Endothelial cell of umbilical vein (primary cell): Measurements from ENCODE around the gene NPM1. TPM values are rescaled to one million over a fixed set of nuclear protein-coding genes. Genes with fewer than 3 reads are reported as not detected.

Experiments used
- BruUV-seq: library from RNA; stranded (reverse); fragments of 400-500 nt; replicated peaks from 2 replicates; lab custom pipeline; 2021; lab: Mats Ljungman, UMichigan
- CTCF ChIA-PET: fragments of 300-600, 350-600 bp; sonication (Branson Sonifier 250); formaldehyde crosslinking; loops from one replicate; lab custom pipeline; 2021; ENCODE audit warnings: antibody characterized with exemption, inconsistent platforms; lab: Charles Lee
- POLR2A ChIA-PET: fragments of 300-600, 350-600 bp; sonication (Branson Sonifier 250); formaldehyde crosslinking; loops from one replicate; lab custom pipeline; 2021; ENCODE audit warnings: antibody characterized with exemption, inconsistent platforms; lab: Charles Lee
- DNase-seq: peaks from one replicate; pipeline ENCODE4 v3.0.0-alpha.2; 2011; ENCODE audit warnings: low read depth, low spot score
- FAIRE-seq: peaks from 2 replicates; lab custom pipeline; 2011; peaks lifted over from hg19 to GRCh38; lab: Jason Lieb, UNC
- H2AFZ ChIP-seq: 2 replicates; pipeline ENCODE4 v1.6.0; 2012; ENCODE audit warnings: low read depth, low read length, control low read depth, inconsistent platforms
- H3K27ac ChIP-seq: 2 replicates; pipeline ENCODE4 v1.5.1; 2011; ENCODE audit warnings: low read depth, mild to moderate bottlenecking, control low read depth, low read length, moderate library complexity; ENCODE audit not compliant: insufficient read depth
- H3K27me3 ChIP-seq, 2 experiments: 2 replicates each; pipeline versions ENCODE4 v1.6.0 to v1.6.1; 2011; ENCODE audit warnings: low read length in 2 of 2, mixed read lengths in 1 of 2; ENCODE audit not compliant: control insufficient read depth in 2 of 2, insufficient read depth in 2 of 2
- H3K36me3 ChIP-seq, 2 experiments: 2 replicates in 1 of 2; 3 replicates in 1 of 2; pipeline ENCODE4 v1.5.1; 2011; ENCODE audit warnings: low read length in 2 of 2, mild to moderate bottlenecking in 1 of 2, moderate library complexity in 1 of 2; ENCODE audit not compliant: control insufficient read depth in 2 of 2, insufficient read depth in 2 of 2; ENCODE audit errors: extremely low read depth in 1 of 2
- H3K4me1 ChIP-seq: 3 replicates; pipeline ENCODE4 v1.5.1; 2011; ENCODE audit warnings: mild to moderate bottlenecking, low read length; ENCODE audit not compliant: control insufficient read depth, insufficient read depth; ENCODE audit errors: extremely low read depth
- H3K4me2 ChIP-seq: 2 replicates; pipeline ENCODE4 v1.6.1; 2011; ENCODE audit warnings: low read length, control low read depth, mixed read lengths; ENCODE audit not compliant: insufficient read depth
- H3K4me3 ChIP-seq, 3 experiments: fragments of 200-600 bp in 1 of 3; sonication (generic), shearing (Covaris generic) in 1 of 3; replicated peaks in 1 of 3; 2 replicates each; pipeline ENCODE4 v1.5.1; 2011 to 2016; ENCODE audit warnings: control low read depth in 3 of 3, low read length in 3 of 3, mild to moderate bottlenecking in 2 of 3, inconsistent platforms in 1 of 3, low read depth in 1 of 3, moderate library complexity in 1 of 3; ENCODE audit not compliant: insufficient read depth in 1 of 3
- H3K79me2 ChIP-seq: 2 replicates; pipeline ENCODE4 v1.6.0; 2012; ENCODE audit warnings: low read length, inconsistent platforms; ENCODE audit not compliant: control insufficient read depth, insufficient read depth
- H3K9ac ChIP-seq: replicated peaks from 2 replicates; pipeline ENCODE3; 2011; ENCODE audit warnings: low read length, control low read depth; ENCODE audit not compliant: insufficient read depth; ENCODE audit errors: extremely low read depth
- H3K9me1 ChIP-seq: replicated peaks from 3 replicates; pipeline ENCODE4 v1.6.0; 2011; ENCODE audit warnings: mild to moderate bottlenecking, low read length; ENCODE audit not compliant: control insufficient read depth, insufficient read depth; ENCODE audit errors: extremely low read depth
- H3K9me3 ChIP-seq: replicated peaks from 2 replicates; pipeline ENCODE4 v1.5.1; 2012; ENCODE audit warnings: low read length, inconsistent platforms; ENCODE audit not compliant: control insufficient read depth, insufficient read depth
- H4K20me1 ChIP-seq: replicated peaks from 2 replicates; pipeline ENCODE3; 2011; ENCODE audit warnings: mild to moderate bottlenecking, low read length; ENCODE audit not compliant: control insufficient read depth, insufficient read depth; ENCODE audit errors: extremely low read depth
- EZH2 ChIP-seq: IDR thresholded peaks from 2 replicates; pipeline ENCODE4 v1.6.1; 2012; ENCODE audit warnings: borderline replicate concordance, low read depth, mild to moderate bottlenecking, moderate library complexity, low read length, inconsistent platforms; ENCODE audit not compliant: severe bottlenecking
- FOS ChIP-seq: IDR thresholded peaks from 2 replicates; pipeline ENCODE4 v1.6.1; 2011; ENCODE audit warnings: mild to moderate bottlenecking, low read length, moderate library complexity, borderline replicate concordance; ENCODE audit not compliant: insufficient read depth
- GATA2 ChIP-seq: IDR thresholded peaks from 2 replicates; pipeline ENCODE4 v1.7.0; 2011; ENCODE audit warnings: low read depth, mild to moderate bottlenecking, moderate library complexity, mixed read lengths, low read length; ENCODE audit not compliant: insufficient read length, insufficient read depth
- JUN ChIP-seq: IDR thresholded peaks from 2 replicates; pipeline ENCODE4 v1.6.1; 2011; ENCODE audit warnings: borderline replicate concordance, low read depth; ENCODE audit not compliant: insufficient read length, insufficient read depth
- MYC ChIP-seq: IDR thresholded peaks from one replicate; pipeline ENCODE4 v1.6.1; 2011; ENCODE audit warnings: mild to moderate bottlenecking, low read depth, low read length
- POLR2A ChIP-seq: IDR thresholded peaks from 2 replicates; pipeline ENCODE4 v1.6.1; 2012; ENCODE audit warnings: low read depth, mild to moderate bottlenecking, control low read depth, low read length
- POLR2AphosphoS5 ChIP-seq: IDR thresholded peaks from 2 replicates; pipeline ENCODE4 v1.6.1; 2012; ENCODE audit warnings: low read depth, mild to moderate bottlenecking, control low read depth, low read length, moderate library complexity; ENCODE audit not compliant: insufficient read depth
- dilution Hi-C: fragments of 300-500 bp; cut with MboI; formaldehyde crosslinking; loops from one replicate; pipeline ENCODE4 v1.15.0; 2019; ENCODE audit warnings: low sequenced_read_pairs; ENCODE audit not compliant: extremely low pct_ligation_motif_present
- intact Hi-C: fragments of 100-400 bp; cut with micrococcal nuclease; formaldehyde crosslinking; loops from one replicate; pipeline ENCODE4 v1.10.0; 2022
- polyA plus RNA-seq, 4 experiments: library from polyadenylated mRNA; depleted of rRNA in 3 of 4; stranded (reverse) in 3 of 4; unstranded in 1 of 4; fragments of >200 nt; gene quantifications; 2 replicates each; pipeline versions ENCODE4 v1.2.1 to v1.2.3, GENCODE V29; 2011 to 2012; ENCODE audit warnings: missing spikeins in 1 of 4
- total RNA-seq: library from RNA; stranded (reverse); gene quantifications from 2 replicates; pipeline ENCODE4 v1.2.3, GENCODE V29; 2021
- TF ChIP-seq, protein P1 (sequence below): IDR thresholded peaks from 2 replicates; pipeline ENCODE4 v1.6.1; 2011; ENCODE audit not compliant: insufficient read depth, insufficient read length
- TF ChIP-seq, protein P2 (sequence below), 2 donors: IDR thresholded peaks; 1 replicate in 1 of 2; 2 replicates in 1 of 2; pipeline ENCODE4 v1.5.1; 2011; ENCODE audit warnings: low read length in 2 of 2, mild to moderate bottlenecking in 2 of 2, moderate library complexity in 2 of 2, control low read depth in 1 of 2, inconsistent platforms in 1 of 2, low read depth in 1 of 2; ENCODE audit not compliant: insufficient read depth in 1 of 2; ENCODE audit errors: extremely low read depth in 1 of 2

Gene NPM1
- total and polyA plus RNA-seq, 2 donors (not counting 3 experiments of a cell fraction or from before 2014, with no cell fraction given), result 618 to 1,695 TPM

DNA sequence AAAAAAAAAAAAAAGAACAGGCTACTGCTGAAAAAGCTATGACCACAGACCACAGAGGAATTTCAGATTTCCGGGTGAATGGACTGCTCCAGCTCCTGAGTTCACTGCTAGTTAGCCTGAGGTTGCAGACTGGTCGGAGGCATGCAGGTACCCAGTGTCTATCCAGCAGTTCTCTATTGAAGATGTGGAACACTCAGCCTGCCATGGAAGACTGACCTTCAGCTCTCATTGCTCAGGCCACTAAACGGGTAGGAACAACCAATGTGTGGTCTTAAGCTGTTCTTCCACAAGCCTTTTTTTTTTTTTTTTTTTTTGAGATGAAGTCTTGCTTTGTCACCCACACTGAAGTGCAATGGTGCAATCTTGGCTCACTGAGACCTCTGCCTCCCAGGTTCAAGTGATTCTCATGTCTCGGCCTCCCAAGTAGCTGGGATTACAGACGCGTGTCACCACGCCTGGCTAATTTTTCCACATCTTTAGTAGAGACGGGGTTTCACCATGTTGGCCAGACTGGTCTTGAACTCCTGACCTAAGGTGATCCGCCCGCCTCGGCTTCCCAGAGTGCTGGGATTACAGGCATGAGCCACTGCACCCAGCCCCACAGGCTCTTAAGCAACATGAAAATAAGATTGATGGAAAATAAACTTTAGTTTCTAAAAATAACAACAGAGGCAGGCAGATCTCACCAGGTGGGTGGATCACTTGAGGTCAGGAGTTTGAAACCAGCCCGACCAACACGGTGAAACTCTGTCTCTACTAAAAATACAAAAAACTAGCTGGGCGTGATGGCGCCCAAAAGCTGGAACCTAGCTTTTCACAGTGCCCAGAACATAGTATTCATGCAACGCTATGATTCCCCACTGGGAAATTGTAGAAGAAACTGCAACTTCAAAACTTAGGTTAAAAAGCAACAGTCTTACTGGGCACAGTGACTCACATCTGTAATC, 20.0 kb upstream of the NPM1 start:
- H3K36me3 ChIP-seq, result no peaks in the 10 kb centered on the region
- POLR2A ChIA-PET, result no interaction called here
- no TSS peak for BruUV-seq
- H3K79me2 ChIP-seq, result no peaks in the 10 kb centered on the region
- no peaks in the 10 kb centered on the region for H3K9me1 ChIP-seq
- H3K9ac ChIP-seq, result no peak overlapping the region
- H3K27ac ChIP-seq, result no peak overlapping the region
- H3K27me3 ChIP-seq, result peaks cover 0 to 1% of the 10 kb centered on the region in 2 experiments
- dilution Hi-C loops (no loop called here), intact Hi-C loops (no loop called here)
- no peaks in the 10 kb centered on the region for H4K20me1 ChIP-seq
- DNase-seq (no peak), FAIRE-seq (no peak)
- no peaks in the 10 kb centered on the region for H3K9me3 ChIP-seq
- no peak overlapping the region for H2AFZ ChIP-seq
- no peak for TF ChIP-seq MYC
- TF ChIP-seq POLR2A, result no peak
- TF ChIP-seq EZH2, result no peak
- no peaks in the 10 kb centered on the region for H3K4me1 ChIP-seq
- CTCF ChIA-PET, result interaction anchor here (0.7 to 1.1 kb wide), 3 partner anchors 11 to 578 kb away, joined by 3 to 5 read pairs (median 3); no protein-coding TSS in a partner anchor
- no peak overlapping the region for H3K4me2 ChIP-seq
- no peak overlapping the region for H3K4me3 ChIP-seq

DNA sequence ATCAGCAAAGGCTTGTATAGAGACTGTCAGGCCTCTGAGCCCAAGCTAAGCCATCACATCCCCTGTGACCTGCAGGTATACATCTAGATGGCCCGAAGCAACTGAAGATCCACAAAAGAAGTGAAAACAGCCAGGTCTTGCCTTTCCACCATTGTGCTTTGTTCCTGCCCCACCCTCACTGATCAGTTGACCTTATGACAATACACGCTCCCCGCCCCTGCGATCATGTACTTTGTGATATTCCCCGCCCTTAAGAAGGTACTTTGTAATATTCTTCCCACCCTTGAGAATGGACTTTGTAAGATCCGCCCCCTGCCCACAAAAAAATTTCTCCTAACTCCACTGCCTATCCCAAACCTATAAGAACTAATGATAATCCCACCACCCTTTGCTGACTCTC, 18.6 kb upstream of the NPM1 start:
- CTCF ChIA-PET, result interaction anchor here (0.6 kb wide), 1 partner anchor 25 kb away, joined by 3 read pairs; no protein-coding TSS in a partner anchor
- POLR2A ChIA-PET, result no interaction called here

More for the DNA sequence above, 18.6 kb upstream of the NPM1 start:
- H4K20me1 ChIP-seq, result no peaks in the 10 kb centered on the region
- no peaks in the 10 kb centered on the region for H3K9me1 ChIP-seq
- H3K27me3 ChIP-seq, result peaks cover 0 to 1% of the 10 kb centered on the region in 2 experiments
- no peaks in the 10 kb centered on the region for H3K9me3 ChIP-seq
- BruUV-seq, result no TSS peak
- no peak for TF ChIP-seq POLR2AphosphoS5
- TF ChIP-seq, protein P1, sequence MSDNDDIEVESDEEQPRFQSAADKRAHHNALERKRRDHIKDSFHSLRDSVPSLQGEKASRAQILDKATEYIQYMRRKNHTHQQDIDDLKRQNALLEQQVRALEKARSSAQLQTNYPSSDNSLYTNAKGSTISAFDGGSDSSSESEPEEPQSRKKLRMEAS, result no peak
- TF ChIP-seq, protein P2, sequence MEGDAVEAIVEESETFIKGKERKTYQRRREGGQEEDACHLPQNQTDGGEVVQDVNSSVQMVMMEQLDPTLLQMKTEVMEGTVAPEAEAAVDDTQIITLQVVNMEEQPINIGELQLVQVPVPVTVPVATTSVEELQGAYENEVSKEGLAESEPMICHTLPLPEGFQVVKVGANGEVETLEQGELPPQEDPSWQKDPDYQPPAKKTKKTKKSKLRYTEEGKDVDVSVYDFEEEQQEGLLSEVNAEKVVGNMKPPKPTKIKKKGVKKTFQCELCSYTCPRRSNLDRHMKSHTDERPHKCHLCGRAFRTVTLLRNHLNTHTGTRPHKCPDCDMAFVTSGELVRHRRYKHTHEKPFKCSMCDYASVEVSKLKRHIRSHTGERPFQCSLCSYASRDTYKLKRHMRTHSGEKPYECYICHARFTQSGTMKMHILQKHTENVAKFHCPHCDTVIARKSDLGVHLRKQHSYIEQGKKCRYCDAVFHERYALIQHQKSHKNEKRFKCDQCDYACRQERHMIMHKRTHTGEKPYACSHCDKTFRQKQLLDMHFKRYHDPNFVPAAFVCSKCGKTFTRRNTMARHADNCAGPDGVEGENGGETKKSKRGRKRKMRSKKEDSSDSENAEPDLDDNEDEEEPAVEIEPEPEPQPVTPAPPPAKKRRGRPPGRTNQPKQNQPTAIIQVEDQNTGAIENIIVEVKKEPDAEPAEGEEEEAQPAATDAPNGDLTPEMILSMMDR (IDR thresholded peaks at IDR 0.05; ENCODE audit: extremely low read depth in 1 of 2, insufficient read depth in 1 of 2, low read depth in 1 of 2, low read length in 2 of 2), result no peak
- TF ChIP-seq JUN, result no peak
- no peak for TF ChIP-seq EZH2
- no peak for TF ChIP-seq MYC
- no peak for TF ChIP-seq POLR2A
- TF ChIP-seq FOS, result no peak
- no peak for TF ChIP-seq GATA2
- H3K27ac ChIP-seq, result no peak overlapping the region
- DNase-seq (no peak), FAIRE-seq (no peak)
- no peaks in the 10 kb centered on the region for H3K4me1 ChIP-seq
- dilution Hi-C loops, result no loop called here
- H2AFZ ChIP-seq, result no peak overlapping the region
- intact Hi-C loops, result no loop called here
- no peaks in the 10 kb centered on the region for H3K36me3 ChIP-seq
- H3K4me2 ChIP-seq, result no peak overlapping the region
- no peak overlapping the region for H3K4me3 ChIP-seq
- no peak overlapping the region for H3K9ac ChIP-seq
- H3K79me2 ChIP-seq, result no peaks in the 10 kb centered on the region
